ENCODE measurements around the gene GJB3.
A peak's percentile ranks its signal among the peaks of the same experiment; 100 is the strongest.
"Not testable (repeated sequence)": the region's sequence is repeated elsewhere in the genome, so short reads cannot be mapped to it uniquely, and the experiment has no call there.

Gene GJB3

GRCh38 chr1:34786521-34787325 lies 5.7 kb downstream of the GJB3 start:
- DNase-seq: peak; percentile 77

- no peak for DNase-seq
These were observed 6.7 kb downstream of the GJB3 start for GRCh38 chr1:34787461-34788420.

- DNase-seq: no peak
These were observed 10.0 kb downstream of the GJB3 start for GRCh38 chr1:34790985-34791384.

- DNase-seq: no peak
These were observed 11.4 kb downstream of the GJB3 start for GRCh38 chr1:34792424-34792823.

GRCh38 chr1:34792868-34793727 lies 12.1 kb downstream of the GJB3 start, which contains the start of gene GJA4:
GJA4 (plus strand) TSS chr1:34792999; CDS start chr1:34794214, 1,215 bp downstream.
- no peak for DNase-seq

GRCh38 chr1:34794001-34794789 lies 13.2 kb downstream of the GJB3 start:
- no peak for DNase-seq

- no peak for DNase-seq
These were observed 13.8 kb downstream of the GJB3 start for GRCh38 chr1:34794790-34795180.

GRCh38 chr1:34795916-34796315 lies 14.9 kb downstream of the GJB3 start:
- DNase-seq: no peak

- DNase-seq: no peak
These were observed 16.0 kb downstream of the GJB3 start for GRCh38 chr1:34796990-34797389.

- DNase-seq: no peak
These were observed 19.2 kb downstream of the GJB3 start for GRCh38 chr1:34800214-34800613.

GRCh38 chr1:34803770-34804169 lies 22.8 kb downstream of the GJB3 start:
- no peak for DNase-seq

- DNase-seq: no peak
These were observed 25.4 kb downstream of the GJB3 start for GRCh38 chr1:34806396-34806795.

- DNase-seq: no peak
These were observed 27.2 kb downstream of the GJB3 start for GRCh38 chr1:34808051-34808810.

GRCh38 chr1:34810781-34811180 lies 29.8 kb downstream of the GJB3 start:
- not testable (repeated sequence) for DNase-seq

GRCh38 chr1:34816332-34816731 lies 35.3 kb downstream of the GJB3 start:
- no peak for DNase-seq

GRCh38 chr1:34816778-34817177 lies 35.8 kb downstream of the GJB3 start:
- DNase-seq: no peak

- not testable (repeated sequence) for DNase-seq
These were observed 37.8 kb downstream of the GJB3 start for GRCh38 chr1:34818862-34819261.

- no peak for DNase-seq
These were observed 41.2 kb downstream of the GJB3 start for GRCh38 chr1:34822202-34822601.

- DNase-seq: no peak
These were observed 43.9 kb downstream of the GJB3 start for GRCh38 chr1:34824817-34825454.

GRCh38 chr1:34825455-34826091 lies 44.6 kb downstream of the GJB3 start:
- peak; percentile 57 for DNase-seq
